H1 (cell line): Measurements from ENCODE around the gene CYP39A1. TPM values are rescaled to one million over a fixed set of nuclear protein-coding genes. Genes with fewer than 3 reads are reported as not detected.

Experiments
- CTCF ChIA-PET: fragments of 300-600 bp; sonication (Branson Sonifier 250); formaldehyde crosslinking; loops from one replicate; lab custom pipeline; 2021; ENCODE audit not compliant: partially characterized antibody; lab: Charles Lee
- POLR2A ChIA-PET: fragments of 300-600 bp; sonication (Branson Sonifier 250); formaldehyde crosslinking; loops from one replicate; lab custom pipeline; 2021; ENCODE audit warnings: inconsistent platforms; ENCODE audit not compliant: partially characterized antibody; lab: Charles Lee
- DNase-seq, 2 experiments: peaks; one replicate each; pipeline versions ENCODE4 v3.0.0 to v3.0.0-alpha.2; 2010 to 2022; ENCODE audit warnings: low spot score in 2 of 2, low read depth in 1 of 2, mixed read lengths in 1 of 2
- FAIRE-seq: peaks from 2 replicates; lab custom pipeline; 2011; peaks lifted over from hg19 to GRCh38; lab: Jason Lieb, UNC
- H2AFZ ChIP-seq: 2 replicates; pipeline ENCODE4 v1.8.1; 2012; ENCODE audit warnings: low read length, inconsistent platforms
- H2AK5ac ChIP-seq: 2 replicates; pipeline ENCODE4 v1.6.1; 2013; ENCODE audit warnings: low read depth, low read length
- H2BK120ac ChIP-seq: replicated peaks from 2 replicates; pipeline ENCODE3; 2013; ENCODE audit warnings: low read depth, low read length, inconsistent platforms
- H2BK12ac ChIP-seq: 2 replicates; pipeline ENCODE4 v1.6.1; 2013; ENCODE audit warnings: low read depth, low read length
- H2BK15ac ChIP-seq: 2 replicates; pipeline ENCODE4 v1.6.1; 2013; ENCODE audit warnings: low read length
- H2BK20ac ChIP-seq: 2 replicates; pipeline ENCODE4 v1.6.1; 2013; ENCODE audit warnings: low read length
- H2BK5ac ChIP-seq: 2 replicates; pipeline ENCODE4 v1.6.1; 2013; ENCODE audit warnings: low read depth, low read length
- H3K14ac ChIP-seq: 2 replicates; pipeline ENCODE4 v1.6.1; 2013; ENCODE audit warnings: inconsistent platforms; ENCODE audit not compliant: insufficient read length
- H3K18ac ChIP-seq: 2 replicates; pipeline ENCODE4 v1.6.1; 2013; ENCODE audit warnings: low read length; ENCODE audit errors: extremely low read depth
- H3K23ac ChIP-seq: 2 replicates; pipeline ENCODE4 v1.6.1; 2013; ENCODE audit warnings: inconsistent platforms; ENCODE audit not compliant: insufficient read length
- H3K23me2 ChIP-seq: 2 replicates; pipeline ENCODE4 v1.6.1; 2013; ENCODE audit warnings: low read depth, low read length
- H3K27ac ChIP-seq: 2 replicates; pipeline ENCODE4 v1.6.1; 2011; ENCODE audit warnings: low read depth, low read length, inconsistent platforms
- H3K27me3 ChIP-seq, 4 experiments: replicated peaks in 1 of 4; 1 replicate in 1 of 4; 2 replicates in 3 of 4; pipeline versions ENCODE4 v1.6.1 to v1.8.1; 2011 to 2013; ENCODE audit warnings: low read length in 3 of 4, mild to moderate bottlenecking in 3 of 4, inconsistent platforms in 2 of 4, mixed read lengths in 2 of 4, moderate library complexity in 1 of 4; ENCODE audit not compliant: control insufficient read depth in 3 of 4, insufficient read depth in 3 of 4; ENCODE audit errors: extremely low read depth in 1 of 4
- H3K36me3 ChIP-seq, 4 experiments: 2 replicates each; pipeline versions ENCODE4 v1.6.1 to v1.8.1; 2011 to 2013; ENCODE audit warnings: mild to moderate bottlenecking in 4 of 4, low read length in 3 of 4, moderate library complexity in 2 of 4, control low read depth in 1 of 4, inconsistent platforms in 1 of 4; ENCODE audit not compliant: insufficient read depth in 4 of 4, control insufficient read depth in 2 of 4
- H3K4ac ChIP-seq: replicated peaks from 2 replicates; pipeline ENCODE3; 2013; ENCODE audit warnings: low read length, low read depth, mixed read lengths, inconsistent platforms; ENCODE audit not compliant: insufficient read length
- H3K4me1 ChIP-seq, 4 experiments: replicated peaks in 1 of 4; 1 replicate in 1 of 4; 2 replicates in 3 of 4; pipeline versions ENCODE4 v1.6.1 to v1.8.1; 2011 to 2013; ENCODE audit warnings: low read length in 3 of 4, inconsistent platforms in 2 of 4, mixed read lengths in 1 of 4; ENCODE audit not compliant: insufficient read depth in 4 of 4, control insufficient read depth in 3 of 4
- H3K4me2 ChIP-seq, 2 experiments: 2 replicates each; pipeline versions ENCODE4 v1.6.1 to v1.8.1; 2011 to 2013; ENCODE audit warnings: low read depth in 2 of 2, low read length in 2 of 2, control low read depth in 1 of 2, inconsistent platforms in 1 of 2, mild to moderate bottlenecking in 1 of 2; ENCODE audit not compliant: insufficient read depth in 1 of 2
- H3K4me3 ChIP-seq, 4 experiments: fragments of 200-600, 300-600 bp in 1 of 4; sonication (generic), shearing (Covaris generic), sonication (Bioruptor Twin) in 1 of 4; 2 replicates each; pipeline versions ENCODE4 v1.5.1 to v1.8.1; 2011 to 2016; ENCODE audit warnings: low read length in 4 of 4, low read depth in 3 of 4, control low read depth in 2 of 4, inconsistent platforms in 2 of 4, mild to moderate bottlenecking in 2 of 4, mixed read lengths in 1 of 4, moderate library complexity in 1 of 4; ENCODE audit not compliant: insufficient read depth in 2 of 4; ENCODE audit errors: extremely low read depth in 1 of 4
- H3K56ac ChIP-seq: replicated peaks from 2 replicates; pipeline ENCODE3; 2013; ENCODE audit warnings: low read depth, mild to moderate bottlenecking, mixed read lengths, low read length, inconsistent platforms; ENCODE audit not compliant: insufficient read length
- H3K79me1 ChIP-seq: 2 replicates; pipeline ENCODE4 v1.6.1; 2013; ENCODE audit warnings: low read depth, low read length, control low read depth
- H3K79me2 ChIP-seq, 2 experiments: 2 replicates each; pipeline versions ENCODE4 v1.6.1 to v1.8.1; 2012 to 2013; ENCODE audit warnings: low read length in 2 of 2, mild to moderate bottlenecking in 2 of 2, inconsistent platforms in 1 of 2; ENCODE audit not compliant: insufficient read depth in 2 of 2, control insufficient read depth in 1 of 2
- H3K9ac ChIP-seq, 4 experiments: replicated peaks in 1 of 4; 1 replicate in 1 of 4; 2 replicates in 3 of 4; pipeline versions ENCODE4 v1.6.1 to v1.8.1; 2011 to 2013; ENCODE audit warnings: low read depth in 3 of 4, low read length in 3 of 4, control low read depth in 2 of 4, mild to moderate bottlenecking in 2 of 4, moderate library complexity in 2 of 4, inconsistent platforms in 1 of 4; ENCODE audit errors: extremely low read depth in 1 of 4
- H3K9me3 ChIP-seq, 2 experiments: 2 replicates each; pipeline versions ENCODE4 v1.6.1 to v1.8.1; 2012 to 2013; ENCODE audit warnings: mild to moderate bottlenecking in 2 of 2, moderate library complexity in 2 of 2, control low read depth in 1 of 2, inconsistent platforms in 1 of 2, low read depth in 1 of 2, low read length in 1 of 2, mixed read lengths in 1 of 2; ENCODE audit not compliant: insufficient read depth in 2 of 2
- H4K20me1 ChIP-seq, 2 experiments: replicated peaks in 1 of 2; 2 replicates each; pipeline versions ENCODE3 to v1.8.1; 2011 to 2013; ENCODE audit warnings: inconsistent platforms in 2 of 2, low read length in 2 of 2, mild to moderate bottlenecking in 1 of 2; ENCODE audit not compliant: insufficient read depth in 2 of 2, control insufficient read depth in 1 of 2
- H4K5ac ChIP-seq: 2 replicates; pipeline ENCODE4 v1.6.1; 2013; ENCODE audit warnings: low read length, low read depth, mixed read lengths, inconsistent platforms; ENCODE audit not compliant: insufficient read length
- H4K8ac ChIP-seq: 2 replicates; pipeline ENCODE4 v1.8.0; 2013; ENCODE audit warnings: mild to moderate bottlenecking, moderate library complexity, low read length, inconsistent platforms; ENCODE audit not compliant: insufficient read depth; ENCODE audit errors: extremely low read depth
- H4K91ac ChIP-seq: replicated peaks from 2 replicates; pipeline ENCODE3; 2013; ENCODE audit warnings: low read length, mixed read lengths, inconsistent platforms; ENCODE audit not compliant: insufficient read length
- EP300 ChIP-seq, 2 experiments: IDR thresholded peaks; 1 replicate in 1 of 2; 2 replicates in 1 of 2; pipeline ENCODE4 v1.6.1; 2011 to 2012; ENCODE audit warnings: low read depth in 2 of 2, low read length in 2 of 2, mild to moderate bottlenecking in 2 of 2, borderline replicate concordance in 1 of 2, inconsistent platforms in 1 of 2, moderate library complexity in 1 of 2
- GABPA ChIP-seq: IDR thresholded peaks from 2 replicates; pipeline ENCODE4 v1.6.1; 2011; ENCODE audit warnings: mild to moderate bottlenecking, low read length, moderate library complexity, borderline replicate concordance; ENCODE audit not compliant: insufficient read depth
- GTF2F1 ChIP-seq: IDR thresholded peaks from 2 replicates; pipeline ENCODE4 v1.6.1; 2012; ENCODE audit warnings: low read depth, low read length, improper control_type of control experiment, borderline replicate concordance
- RAD21 ChIP-seq, 2 experiments: IDR thresholded peaks in 1 of 2; conservative IDR thresholded peaks in 1 of 2; 2 replicates each; pipeline ENCODE4 v1.6.1; 2011; ENCODE audit warnings: low read depth in 2 of 2, low read length in 2 of 2, improper control_type of control experiment in 1 of 2, inconsistent platforms in 1 of 2, mild to moderate bottlenecking in 1 of 2, moderate library complexity in 1 of 2
- RXRA ChIP-seq: IDR thresholded peaks from 2 replicates; pipeline ENCODE4 v1.6.1; 2011; ENCODE audit warnings: low read depth, mild to moderate bottlenecking, low read length, moderate library complexity; ENCODE audit not compliant: insufficient read depth
- SP1 ChIP-seq: IDR thresholded peaks from 2 replicates; pipeline ENCODE4 v1.6.1; 2011; ENCODE audit warnings: low read depth, low read length
- SP4 ChIP-seq: IDR thresholded peaks from 2 replicates; pipeline ENCODE4 v1.6.1; 2012; ENCODE audit warnings: low read length, inconsistent platforms
- TAF1 ChIP-seq: IDR thresholded peaks from 2 replicates; pipeline ENCODE4 v1.6.1; 2011; ENCODE audit warnings: mild to moderate bottlenecking, low read depth, low read length
- YY1 ChIP-seq: IDR thresholded peaks from 2 replicates; pipeline ENCODE4 v1.6.1; 2011; ENCODE audit warnings: low read depth, mild to moderate bottlenecking, low read length
- polyA plus RNA-seq, 7 experiments: library from polyadenylated mRNA; depleted of rRNA in 3 of 7; stranded (reverse) in 5 of 7; unstranded in 2 of 7; fragments of >200 nt in 5 of 7; fragments of 200-250 nt in 2 of 7; gene quantifications; 1 replicate in 5 of 7; 2 replicates in 1 of 7; 4 replicates in 1 of 7; pipeline versions ENCODE4 v1.2.1 to v1.2.3, GENCODE V29; 2011 to 2013; ENCODE audit warnings: missing spikeins in 2 of 7, mixed read lengths in 2 of 7
- total RNA-seq: library from RNA; stranded (reverse); fragmentation: NEBNext Ultra II Directional; extraction: Animal tissue kit (Norgen Biotek cat#: 25700); gene quantifications from 2 replicates; pipeline ENCODE4 v1.2.1, GENCODE V29; 2021

CYP39A1 gene
- total and polyA plus RNA-seq, 2 of the 8 experiments (the other 6 are each of a cell fraction or from before 2014, with no cell fraction given): 0.71 to 2.4 TPM

DNA sequence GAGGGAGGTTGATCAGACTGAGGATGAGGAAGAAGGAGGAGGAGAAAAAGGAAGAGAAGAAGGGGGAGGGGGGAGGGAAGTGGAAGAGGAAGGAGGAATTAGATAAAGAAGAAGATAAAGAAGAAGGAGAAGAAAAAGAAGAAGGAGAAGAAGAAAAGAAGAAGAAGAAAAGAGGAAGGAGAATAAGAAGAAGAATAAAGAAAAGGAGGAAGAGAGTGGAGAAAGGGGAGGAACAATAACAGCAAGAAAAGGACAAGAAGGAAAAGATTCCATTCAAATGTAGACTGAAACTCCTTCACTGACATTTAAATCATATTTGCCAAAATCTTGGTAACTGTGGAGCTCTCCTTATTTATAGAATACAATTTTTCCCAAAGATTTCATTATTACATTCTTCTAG, 127.0 kb downstream of the CYP39A1 start:
- Histone ChIP-seq H3K36me3 (no peaks in the 10 kb centered on the region), H2AK5ac (no peak overlapping the region), H2AFZ (no peak overlapping the region), H2BK120ac (no peak overlapping the region), H3K4me2 (no peak overlapping the region), H4K5ac (no peak overlapping the region), H2BK15ac (no peak overlapping the region), H4K91ac (no peak overlapping the region), H3K27me3 (no peaks in the 10 kb centered on the region), H4K8ac (no peak overlapping the region), H3K14ac (no peak overlapping the region), H2BK5ac (no peak overlapping the region), H2BK20ac (no peak overlapping the region), H3K4ac (no peak overlapping the region), H3K56ac (no peak overlapping the region), H3K27ac (no peak overlapping the region), H3K4me1 (peaks cover 0 to 6% (median 0%) of the 10 kb centered on the region in 4 experiments; a peak in 1 of 7 replicates), H2BK12ac (no peak overlapping the region), H3K9ac (no peak overlapping the region), H3K9me3 (no peaks in the 10 kb centered on the region), H3K79me1 (no peaks in the 10 kb centered on the region), H3K23ac (no peak overlapping the region), H3K4me3 (no peak overlapping the region), H4K20me1 (no peaks in the 10 kb centered on the region), H3K79me2 (no peaks in the 10 kb centered on the region), H3K18ac (no peak overlapping the region), H3K23me2 (no peaks in the 10 kb centered on the region)
- DNase-seq: no peak
- no peak for TF ChIP-seq SP1
- TF ChIP-seq YY1: no peak
- no peak for TF ChIP-seq SP4
- no peak for TF ChIP-seq GABPA
- no peak for TF ChIP-seq TAF1
- no peak for TF ChIP-seq RAD21 (IDR thresholded peaks at IDR 0.05 in 1 of 2, conservative IDR thresholded peaks at IDR 0.05 in 1 of 2; ENCODE audit: low read depth in 2 of 2, low read length in 2 of 2)
- TF ChIP-seq EP300 (IDR thresholded peaks at IDR 0.05; ENCODE audit: borderline replicate concordance in 1 of 2, low read depth in 2 of 2, low read length in 2 of 2): no peak
- TF ChIP-seq RXRA: no peak
- no peak for TF ChIP-seq GTF2F1
- ChIA-PET POLR2A (no interaction called here), CTCF (interaction anchor here (1.2 to 1.5 kb wide), 4 partner anchors 12 to 208 kb away, joined by 3 to 9 read pairs (median 3); partner anchors contain the start of gene RCAN2)
- no peak for FAIRE-seq
